Esophagus squamous epithelium (tissue), 4 donors: ENCODE measurements around the gene RPL4.

Experiments
- POLR2A ChIP-seq, 4 donors: fragments of 450-650 bp; IDR thresholded peaks; one replicate each; pipeline ENCODE4 v1.6.1; 2017; ENCODE audit warnings: antibody characterized with exemption in 4 of 4, mild to moderate bottlenecking in 4 of 4, moderate library complexity in 3 of 4
- TF ChIP-seq, protein P1 (sequence below), 6 experiments: fragments of 450-650 bp in 4 of 6; fragments of 200-600 bp in 2 of 6; sonication (generic) in 2 of 6; IDR thresholded peaks; one replicate each; pipeline ENCODE4 v1.5.1; 2016 to 2019; ENCODE audit warnings: antibody characterized with exemption in 6 of 6, mild to moderate bottlenecking in 4 of 6, moderate library complexity in 4 of 6

DNA sequence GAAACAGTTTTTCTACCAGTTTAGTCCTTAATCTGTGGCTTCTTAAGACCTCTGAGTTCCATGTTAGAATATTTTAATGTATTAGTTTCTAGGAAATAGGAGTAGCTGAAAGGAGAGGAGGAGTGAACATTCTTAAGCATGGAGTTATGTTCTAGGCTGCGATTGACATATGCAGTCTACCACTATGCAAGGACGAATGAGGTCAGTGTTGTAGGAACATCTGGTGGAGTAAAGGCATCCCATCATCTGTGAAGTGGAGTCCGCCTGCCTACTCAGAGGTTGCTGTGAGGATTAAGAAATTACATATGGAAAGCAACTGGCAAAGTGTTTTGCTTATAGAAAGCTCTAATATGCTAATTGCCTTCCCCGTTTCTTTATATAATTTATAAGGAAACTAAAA, 52.2 kb downstream of the RPL4 start:
- TF ChIP-seq, protein P1, sequence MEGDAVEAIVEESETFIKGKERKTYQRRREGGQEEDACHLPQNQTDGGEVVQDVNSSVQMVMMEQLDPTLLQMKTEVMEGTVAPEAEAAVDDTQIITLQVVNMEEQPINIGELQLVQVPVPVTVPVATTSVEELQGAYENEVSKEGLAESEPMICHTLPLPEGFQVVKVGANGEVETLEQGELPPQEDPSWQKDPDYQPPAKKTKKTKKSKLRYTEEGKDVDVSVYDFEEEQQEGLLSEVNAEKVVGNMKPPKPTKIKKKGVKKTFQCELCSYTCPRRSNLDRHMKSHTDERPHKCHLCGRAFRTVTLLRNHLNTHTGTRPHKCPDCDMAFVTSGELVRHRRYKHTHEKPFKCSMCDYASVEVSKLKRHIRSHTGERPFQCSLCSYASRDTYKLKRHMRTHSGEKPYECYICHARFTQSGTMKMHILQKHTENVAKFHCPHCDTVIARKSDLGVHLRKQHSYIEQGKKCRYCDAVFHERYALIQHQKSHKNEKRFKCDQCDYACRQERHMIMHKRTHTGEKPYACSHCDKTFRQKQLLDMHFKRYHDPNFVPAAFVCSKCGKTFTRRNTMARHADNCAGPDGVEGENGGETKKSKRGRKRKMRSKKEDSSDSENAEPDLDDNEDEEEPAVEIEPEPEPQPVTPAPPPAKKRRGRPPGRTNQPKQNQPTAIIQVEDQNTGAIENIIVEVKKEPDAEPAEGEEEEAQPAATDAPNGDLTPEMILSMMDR (IDR thresholded peaks at IDR 0.05), result no peak
- TF ChIP-seq POLR2A (IDR thresholded peaks at IDR 0.05), result no peak
